Amniotic epithelial cell (primary cell): ENCODE results near the gene TMEM259.

Source experiments
- DNase-seq: peaks from one replicate; pipeline ENCODE4 v3.0.0-alpha.2; 2010; ENCODE audit warnings: low read depth

TMEM259 gene

GRCh38 chr19:986083-986482 lies 34.8 kb downstream of the TMEM259 start:
- no peak for DNase-seq

- peak; percentile 74 for DNase-seq
These were observed 36.6 kb downstream of the TMEM259 start, which contains the start of gene WDR18 for GRCh38 chr19:984165-984967. Gene WDR18 (plus strand): TSS chr19:984345. CDS start chr19:984354, 9 bp downstream.

- DNase-seq: peak; percentile 27
These were observed 38.3 kb downstream of the TMEM259 start for GRCh38 chr19:982567-983170.

GRCh38 chr19:980133-980998 lies 40.6 kb downstream of the TMEM259 start:
- peak; percentile 31 for DNase-seq

GRCh38 chr19:979318-979741 lies 41.6 kb downstream of the TMEM259 start:
- DNase-seq: no peak

GRCh38 chr19:977058-977464 lies 43.9 kb downstream of the TMEM259 start:
- DNase-seq: no peak

- DNase-seq: no peak
These were observed 44.4 kb downstream of the TMEM259 start for GRCh38 chr19:976476-976875.

GRCh38 chr19:974564-975257 lies 46.2 kb downstream of the TMEM259 start:
- DNase-seq: no peak

- DNase-seq: no peak
These were observed 47.0 kb downstream of the TMEM259 start for GRCh38 chr19:973726-974563.

GRCh38 chr19:972281-972680 lies 48.6 kb downstream of the TMEM259 start:
- DNase-seq: no peak

- no peak for DNase-seq
These were observed 49.1 kb downstream of the TMEM259 start for GRCh38 chr19:971795-972194.

GRCh38 chr19:970695-971094 lies 50.2 kb downstream of the TMEM259 start:
- no peak for DNase-seq

GRCh38 chr19:966485-967088 lies 54.3 kb downstream of the TMEM259 start:
- no peak for DNase-seq

- peak; percentile 50 for DNase-seq
These were observed 55.9 kb downstream of the TMEM259 start for GRCh38 chr19:964761-965694.

- DNase-seq: no peak
These were observed 56.8 kb downstream of the TMEM259 start for GRCh38 chr19:964116-964520.

GRCh38 chr19:963486-963951 lies 57.4 kb downstream of the TMEM259 start:
- peak; percentile 42 for DNase-seq

- no peak for DNase-seq
These were observed 58.1 kb downstream of the TMEM259 start for GRCh38 chr19:962683-963400.

- DNase-seq: peak; percentile 75
These were observed 58.9 kb downstream of the TMEM259 start for GRCh38 chr19:961866-962620.
